Urothelium cell line (cell line): ENCODE results near the gene LMBRD2.
A peak's percentile ranks its signal among the peaks of the same experiment; 100 is the strongest.
"Not testable (repeated sequence)": the region's sequence is repeated elsewhere in the genome, so short reads cannot be mapped to it uniquely, and the experiment has no call there.

Experiments
- DNase-seq: peaks from one replicate; pipeline ENCODE4 v3.0.0; 2011; ENCODE audit warnings: low spot score, mixed read lengths
- FAIRE-seq: peaks from 2 replicates; lab custom pipeline; 2011; peaks lifted over from hg19 to GRCh38; lab: Jason Lieb, UNC

LMBRD2 gene

DNA sequence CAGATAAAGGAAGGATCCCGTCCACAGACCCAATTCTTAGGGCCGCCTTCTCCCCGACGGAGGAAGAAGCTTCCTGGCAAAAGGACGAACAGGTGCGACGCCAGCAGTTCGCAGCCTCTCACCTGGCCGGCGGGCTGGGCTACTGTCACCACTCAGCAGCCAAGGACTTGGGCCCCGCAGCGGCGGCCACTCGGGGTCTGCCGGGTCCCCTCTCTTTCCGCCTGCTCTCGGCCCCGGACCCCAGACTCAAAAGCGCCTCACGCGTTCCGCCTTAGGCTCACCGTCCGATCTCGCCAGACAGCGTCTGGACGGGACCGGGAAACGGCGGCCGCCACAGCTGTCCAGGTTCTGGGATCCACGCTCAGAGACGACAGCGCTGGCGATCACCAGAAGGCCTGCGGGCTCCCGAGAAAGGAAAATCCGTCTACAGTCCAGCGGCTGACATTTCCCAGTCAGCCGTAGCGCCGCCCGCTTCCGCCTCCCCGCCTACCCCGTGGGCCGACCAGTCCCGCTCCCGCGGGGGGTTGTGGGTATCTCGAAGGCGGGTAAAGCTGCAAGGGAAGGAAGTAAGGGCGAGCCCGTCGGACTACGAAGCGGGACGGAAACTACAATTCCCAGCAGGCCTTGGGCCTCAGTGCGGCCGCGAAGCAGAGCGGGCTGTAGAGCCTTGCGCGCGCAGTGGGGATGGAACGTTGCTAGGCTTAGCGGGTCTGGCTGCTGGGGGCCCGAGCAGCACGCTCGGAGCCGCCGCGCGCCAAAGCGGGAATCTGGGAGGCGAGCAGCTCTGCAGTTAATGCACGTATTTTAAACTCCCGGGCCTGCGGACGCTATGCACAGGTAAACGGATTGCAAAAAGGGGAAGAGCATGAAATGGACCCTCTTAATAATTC lies at the start of gene LMBRD2, which contains the start of gene SKP2:
Gene LMBRD2, minus strand, starts transcription at position 454 of the 890 bp plus-strand sequence. CDS start 8,538 bp downstream, outside the sequence.
Gene SKP2, plus strand, starts transcription at position 678 of the 890 bp plus-strand sequence. Its CDS starts 152 bp downstream, at position 830.
- DNase-seq: peak; percentile 99
- FAIRE-seq: peak; percentile 97

DNA sequence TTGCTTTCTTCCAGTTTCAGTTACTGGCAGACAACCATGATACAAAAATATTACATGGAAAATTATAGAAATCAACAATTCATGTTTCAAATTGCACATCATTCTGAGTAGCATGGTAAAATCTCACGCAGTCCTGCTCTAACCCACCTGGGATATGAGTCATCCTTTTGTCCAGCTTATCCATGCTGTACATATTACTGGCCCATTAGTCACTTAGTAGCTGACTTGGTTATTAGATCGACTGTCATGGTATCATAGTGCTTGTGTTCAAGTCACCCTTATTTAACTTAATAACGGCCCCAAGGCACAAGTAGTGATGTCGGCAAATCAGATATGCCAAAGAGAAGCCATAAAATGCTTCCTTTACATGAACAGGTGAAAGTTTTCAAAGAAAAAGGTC lies 48.8 kb upstream of the LMBRD2 start:
- DNase-seq: peak; percentile 6

DNA sequence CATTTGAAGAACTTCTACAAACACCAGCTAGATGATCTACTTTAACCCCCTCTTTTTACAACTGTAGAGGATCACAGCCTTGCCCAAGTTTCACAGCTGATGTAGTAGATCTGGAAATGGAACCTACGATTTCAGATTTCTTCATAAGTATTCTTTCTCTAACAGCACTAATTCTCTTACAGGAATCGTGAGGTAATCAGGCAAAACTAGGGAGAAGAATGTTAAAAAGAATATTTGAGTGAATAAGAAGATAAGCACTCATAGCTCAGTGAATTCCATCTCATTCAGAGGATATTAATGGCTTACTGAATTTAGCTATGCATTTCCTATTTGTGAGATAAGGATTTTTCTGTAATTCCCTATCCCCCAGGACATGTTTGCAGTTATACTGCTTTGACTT lies 47.9 kb upstream of the LMBRD2 start:
- DNase-seq (no peak), FAIRE-seq (no peak)

More for the DNA sequence above, 48.8 kb upstream of the LMBRD2 start:
- FAIRE-seq: peak; percentile 56

DNA sequence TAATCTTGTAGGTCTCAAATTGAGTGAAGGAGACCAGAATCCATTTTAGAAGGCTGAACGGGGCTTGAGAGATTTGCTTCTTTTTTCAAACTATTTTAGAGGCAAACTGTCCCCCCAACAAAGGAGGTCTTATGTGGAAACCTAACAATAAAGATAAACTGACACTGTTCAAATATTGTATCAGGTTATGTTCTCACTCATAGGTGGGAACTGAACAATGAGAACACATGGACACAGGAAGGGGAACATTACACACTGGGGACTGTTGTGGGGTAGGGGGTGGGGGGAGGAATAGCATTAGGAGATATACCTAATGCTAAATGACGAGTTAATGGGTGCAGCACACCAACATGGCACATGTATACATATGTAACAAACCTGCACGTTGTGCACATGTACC lies 47.1 kb upstream of the LMBRD2 start:
- DNase-seq: not testable (repeated sequence)

DNA sequence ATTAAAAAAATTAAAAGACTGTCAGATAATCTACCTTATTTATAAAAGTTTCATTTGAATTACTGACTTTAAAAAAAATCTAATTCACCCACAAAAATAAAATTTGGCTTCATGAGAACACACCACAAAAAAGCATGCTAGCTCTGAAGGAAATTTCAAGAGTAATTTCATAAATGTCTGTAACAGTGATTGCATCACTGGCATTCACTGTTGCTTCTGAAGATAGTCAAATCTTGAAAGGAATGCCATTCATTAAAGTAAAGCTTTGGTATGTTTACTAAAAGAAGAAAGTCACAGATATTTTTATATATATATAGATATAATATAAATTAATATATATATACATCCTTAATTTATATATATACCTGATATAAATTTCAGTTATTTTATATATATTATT lies 46.6 kb upstream of the LMBRD2 start:
- FAIRE-seq (no peak), DNase-seq (no peak)

More for the DNA sequence above, 47.1 kb upstream of the LMBRD2 start:
- not testable (repeated sequence) for FAIRE-seq

DNA sequence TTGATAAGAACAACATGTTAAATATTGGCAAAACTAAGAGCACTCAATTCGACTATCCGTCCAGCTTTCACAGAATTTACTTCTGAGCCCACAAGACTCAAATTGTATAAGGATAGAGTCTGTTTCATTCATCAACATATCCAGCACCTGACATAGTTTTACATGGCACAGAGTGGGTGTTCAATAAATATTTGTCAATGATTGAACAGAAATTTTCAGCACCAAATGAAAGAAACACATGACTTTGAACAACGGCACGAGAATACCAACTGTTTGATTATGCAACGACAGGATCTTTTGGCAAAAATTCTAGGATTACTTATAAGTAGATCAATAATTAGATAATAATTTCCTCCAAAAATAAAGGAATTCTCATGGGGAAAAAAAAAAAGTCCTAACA lies 42.1 kb upstream of the LMBRD2 start:
- FAIRE-seq (no peak), DNase-seq (no peak)

DNA sequence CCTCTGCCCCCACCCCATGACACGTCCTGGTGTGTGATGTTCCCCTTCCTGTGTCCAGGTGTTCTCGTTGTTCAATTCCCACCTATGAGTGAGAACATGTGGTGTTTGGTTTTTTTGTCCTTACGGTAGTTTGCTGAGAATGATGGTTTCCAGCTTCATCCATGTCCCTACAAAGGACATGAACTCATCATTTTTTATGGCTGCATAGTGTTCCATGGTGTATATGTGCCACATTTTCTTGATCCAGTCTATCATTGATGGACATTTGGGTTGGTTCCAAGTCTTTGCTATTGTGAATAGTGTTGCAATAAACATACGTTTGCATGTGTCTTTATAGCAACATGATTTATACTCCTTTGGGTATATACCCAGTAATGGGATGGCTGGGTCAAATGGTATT lies 32.7 kb upstream of the LMBRD2 start:
- not testable (repeated sequence) for FAIRE-seq, DNase-seq

DNA sequence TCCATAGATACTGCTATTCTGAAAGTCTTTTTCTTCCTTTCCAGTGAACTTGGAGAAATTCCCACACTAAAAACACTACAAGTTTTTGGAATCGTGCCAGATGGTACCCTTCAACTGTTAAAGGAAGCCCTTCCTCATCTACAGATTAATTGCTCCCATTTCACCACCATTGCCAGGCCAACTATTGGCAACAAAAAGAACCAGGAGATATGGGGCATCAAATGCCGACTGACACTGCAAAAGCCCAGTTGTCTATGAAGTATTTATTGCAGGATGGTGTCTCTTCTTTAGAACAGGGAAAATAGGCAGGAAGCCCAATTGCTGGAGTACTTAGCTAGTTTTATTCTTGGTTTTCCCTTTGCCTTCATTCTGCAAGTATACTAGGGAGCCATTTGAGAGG lies 30.1 kb upstream of the LMBRD2 start:
- DNase-seq (no peak), FAIRE-seq (no peak)

DNA sequence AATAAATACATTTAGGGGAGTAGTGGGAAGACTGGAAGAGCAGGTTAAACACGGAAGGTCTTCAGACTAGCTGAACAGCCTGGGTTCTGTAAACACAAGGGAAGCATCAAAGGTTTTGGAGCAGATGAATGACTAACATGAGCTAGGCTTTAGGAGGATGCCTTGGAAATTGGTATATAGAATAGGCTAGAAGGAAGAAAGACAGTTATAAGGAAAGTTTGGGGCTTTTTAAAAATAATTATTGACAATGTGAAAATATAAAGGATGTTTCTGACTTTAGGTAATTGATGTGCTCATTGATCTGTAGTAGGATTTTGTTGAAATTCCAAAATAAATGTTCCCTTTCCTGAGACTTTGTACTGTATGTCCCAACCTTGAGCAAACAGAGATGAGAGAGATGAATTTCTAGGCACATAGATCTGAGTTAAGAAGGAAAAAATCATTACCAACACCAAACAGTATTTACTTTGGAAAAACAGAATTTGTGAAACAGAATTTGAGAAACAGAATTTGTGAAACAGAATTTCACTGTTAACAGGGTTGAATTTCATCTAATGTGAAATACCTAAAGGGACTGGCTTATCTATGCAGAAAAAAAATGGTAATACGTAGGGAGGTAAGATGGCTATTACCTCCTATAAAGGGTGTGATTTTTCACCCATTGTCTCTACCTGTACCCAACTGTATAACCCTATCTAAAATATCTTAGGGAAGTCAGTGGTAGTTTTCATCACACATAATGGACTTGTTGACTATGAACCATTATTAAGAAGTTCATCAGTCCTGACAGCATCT lies 29.1 kb upstream of the LMBRD2 start:
- no peak for DNase-seq
- FAIRE-seq: no peak

DNA sequence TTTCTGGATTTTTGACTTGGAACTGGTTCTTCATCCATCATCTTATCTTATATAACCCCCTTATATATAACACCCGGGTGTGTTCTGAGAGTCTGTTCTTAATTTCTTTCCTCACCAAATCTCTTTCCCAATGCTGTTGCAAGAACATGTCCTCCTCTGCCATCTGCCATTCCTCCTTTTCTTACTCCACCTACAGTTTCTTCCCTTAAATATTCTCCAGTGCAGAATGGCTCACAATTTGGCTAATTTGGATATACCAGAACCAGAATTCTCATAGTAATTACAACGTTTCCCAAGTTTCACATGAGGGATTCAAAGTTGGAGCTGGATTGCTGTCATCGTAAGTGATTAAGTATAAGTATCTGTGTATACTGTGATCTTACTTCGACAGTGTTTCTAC lies 28.3 kb upstream of the LMBRD2 start:
- no peak for FAIRE-seq
- DNase-seq: no peak

DNA sequence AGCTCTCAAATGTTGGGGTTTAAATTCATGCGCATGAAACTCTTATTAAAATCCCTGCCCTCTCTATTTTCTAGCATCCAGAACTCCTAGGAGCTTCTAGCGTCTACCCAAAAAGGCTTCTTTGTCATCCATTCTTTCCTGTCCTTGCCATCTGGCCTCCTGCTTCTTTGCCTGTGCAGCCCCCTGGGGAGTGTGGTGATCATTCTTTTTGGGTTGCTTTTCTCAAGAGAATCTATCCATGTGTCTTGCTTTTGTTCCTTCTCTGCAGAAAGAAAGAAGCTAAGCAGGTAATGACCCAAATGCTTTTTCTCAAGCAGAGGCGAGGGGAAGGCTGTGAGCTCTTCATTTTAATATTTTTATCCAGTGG lies 26.8 kb upstream of the LMBRD2 start:
- DNase-seq (no peak), FAIRE-seq (no peak)

DNA sequence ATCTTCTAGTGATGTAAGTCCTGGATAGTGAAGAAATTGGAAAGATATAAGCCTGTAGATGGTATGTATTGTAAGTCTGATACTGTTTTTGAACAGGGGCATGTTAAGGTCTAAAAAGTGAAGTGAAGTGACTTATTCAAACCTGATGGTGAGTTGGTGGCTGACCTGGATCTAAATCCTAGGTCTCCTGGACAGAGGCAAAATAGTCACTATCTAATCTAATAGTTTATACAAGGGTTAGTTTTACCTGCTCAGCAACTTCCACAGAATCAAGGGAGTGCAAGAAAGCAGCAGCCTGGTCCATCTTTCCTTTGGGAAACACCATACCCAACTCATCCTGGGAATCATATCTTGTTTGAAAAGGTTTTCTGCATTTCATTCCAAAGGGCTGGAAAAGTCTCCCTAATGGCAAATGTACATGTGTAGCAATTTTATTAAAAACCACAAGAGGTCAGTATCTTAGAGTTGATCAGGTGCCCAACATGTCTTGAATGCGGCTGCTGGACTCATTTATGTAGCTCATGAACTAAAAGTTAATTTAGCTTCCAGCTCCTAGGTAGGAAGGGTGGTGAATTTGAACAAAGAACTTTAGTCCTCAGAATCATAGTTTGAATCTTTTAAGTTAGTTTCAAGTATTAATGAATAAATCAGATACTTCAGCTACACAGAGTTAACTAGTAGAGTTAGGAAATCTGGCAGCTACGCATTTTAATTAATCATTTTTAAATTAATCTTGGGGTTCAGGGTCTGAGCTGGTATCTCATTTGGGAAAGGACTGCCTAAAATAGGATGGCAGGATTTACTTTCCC lies 26.2 kb upstream of the LMBRD2 start:
- no peak for FAIRE-seq
- DNase-seq: peak; percentile 46

DNA sequence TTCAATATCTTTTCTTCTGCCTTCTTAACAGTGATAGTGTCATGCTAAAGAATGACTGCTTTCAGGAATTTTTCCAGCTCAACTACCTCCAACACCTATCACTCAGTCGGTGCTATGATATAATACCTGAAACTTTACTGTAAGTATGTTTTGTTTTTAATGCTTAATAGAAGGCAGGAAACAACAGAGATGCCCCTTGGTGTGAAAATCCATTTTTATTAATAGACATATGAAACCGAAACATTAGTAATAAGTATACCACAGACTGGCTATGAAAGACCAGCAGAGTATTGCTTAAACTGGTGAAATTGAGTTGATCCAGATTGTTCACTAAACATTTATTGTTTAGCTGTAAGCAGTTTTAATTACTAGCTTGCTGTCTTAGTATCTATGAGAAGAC lies 25.5 kb upstream of the LMBRD2 start:
- DNase-seq (no peak), FAIRE-seq (no peak)

DNA sequence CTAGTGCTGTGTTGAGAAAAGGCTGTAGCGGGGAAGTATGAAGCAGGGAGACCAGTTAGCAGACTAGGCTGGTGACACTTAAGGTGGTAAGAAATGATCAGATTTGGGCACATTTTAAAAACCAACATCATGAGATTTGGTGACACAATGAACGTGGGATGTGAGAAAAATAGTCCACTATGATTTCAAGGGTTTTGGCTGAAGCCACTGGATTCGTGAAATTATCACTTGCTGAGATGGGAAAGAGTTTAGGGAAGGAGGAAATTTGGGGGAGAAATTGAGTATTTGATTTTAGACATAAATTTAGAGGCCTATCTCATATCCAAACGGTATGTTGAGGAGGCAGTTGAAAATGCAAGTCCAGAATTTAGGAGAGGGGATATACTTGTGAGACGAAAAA lies 23.4 kb upstream of the LMBRD2 start:
- no peak for FAIRE-seq
- DNase-seq: no peak

DNA sequence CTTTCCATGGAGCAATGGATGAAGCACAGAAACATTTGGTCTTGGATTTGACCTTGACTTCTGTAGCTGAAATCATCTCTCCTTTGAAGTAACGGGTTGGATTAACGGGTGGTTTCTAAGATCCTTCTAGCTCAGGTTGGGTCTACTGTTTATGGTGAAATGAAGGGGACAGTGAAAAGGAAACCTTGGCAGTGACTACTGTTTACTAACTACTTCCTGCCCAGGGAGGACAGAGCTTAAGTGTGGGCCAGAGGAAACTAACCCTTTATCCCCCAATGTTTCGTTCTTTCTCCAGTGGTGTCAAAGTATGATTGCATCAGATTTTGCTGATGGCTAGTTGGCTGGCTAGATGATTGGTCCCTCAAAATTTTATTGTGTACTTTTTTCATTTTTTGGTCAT lies 22.4 kb upstream of the LMBRD2 start:
- FAIRE-seq (no peak), DNase-seq (no peak)

DNA sequence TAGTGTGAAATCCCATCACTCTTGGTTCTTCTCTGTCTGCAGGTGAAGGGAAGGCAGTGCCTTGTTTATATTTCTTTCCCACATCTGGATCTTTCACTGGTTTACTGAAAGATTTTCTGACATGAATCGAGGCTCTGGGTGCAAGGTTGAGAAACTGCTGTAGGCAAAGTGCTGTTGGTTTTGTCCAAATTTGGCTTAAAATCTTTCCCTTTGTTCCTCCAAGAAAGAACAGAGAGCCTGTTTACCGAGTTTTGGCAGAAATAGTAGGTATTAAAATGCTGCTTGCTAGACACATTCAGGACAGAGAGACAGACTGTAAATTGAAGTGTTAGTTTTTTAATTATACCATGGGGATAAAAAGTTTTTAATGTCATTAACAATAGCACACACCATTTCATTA lies 21.7 kb upstream of the LMBRD2 start:
- DNase-seq: no peak
- no peak for FAIRE-seq

DNA sequence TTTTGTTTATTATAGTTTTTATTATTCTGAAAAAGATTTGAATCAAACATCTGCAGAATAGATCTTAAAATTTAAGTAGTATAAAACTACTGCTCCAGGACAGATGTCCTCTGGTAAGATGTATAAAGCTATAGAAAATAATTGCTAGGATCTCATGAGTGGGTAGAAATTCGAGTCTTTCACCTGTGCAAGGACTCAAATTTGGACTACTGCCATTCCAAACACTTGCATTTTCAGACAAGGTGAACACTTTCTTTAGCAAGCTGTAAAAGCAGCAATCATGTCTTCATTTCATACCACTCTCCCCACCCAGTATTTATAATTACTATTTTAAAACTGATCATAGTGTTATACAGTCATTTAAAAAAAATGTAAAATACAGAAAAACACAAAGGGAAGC lies 20.9 kb upstream of the LMBRD2 start:
- DNase-seq (no peak), FAIRE-seq (no peak)

DNA sequence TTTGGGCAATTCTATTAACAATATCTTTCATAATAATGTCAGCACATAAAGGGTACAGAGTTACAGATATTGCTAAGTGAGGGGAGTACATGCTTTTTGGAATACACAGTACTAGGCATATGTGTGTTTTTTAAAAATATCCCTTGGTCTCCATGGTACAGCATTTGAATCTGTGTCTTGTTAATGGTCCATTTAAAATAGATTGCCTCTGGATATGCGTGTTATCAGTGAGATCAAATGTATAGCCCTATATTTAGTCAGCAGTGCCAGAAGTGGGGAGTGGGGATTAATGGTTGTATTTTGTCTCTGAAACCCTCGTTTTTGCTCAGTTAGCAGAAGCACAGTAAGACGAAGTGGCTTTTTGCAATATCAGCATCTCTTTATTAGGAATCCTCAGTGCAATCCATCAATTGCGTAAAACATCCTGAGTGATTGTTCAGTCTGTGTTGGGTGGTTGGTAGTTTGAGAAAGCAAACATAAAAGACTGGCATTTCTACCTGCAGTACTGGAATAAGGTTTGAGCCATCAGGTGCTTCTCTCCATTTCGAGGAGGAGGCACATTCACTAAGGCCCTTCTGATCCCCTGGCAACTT lies 19.2 kb upstream of the LMBRD2 start:
- FAIRE-seq: no peak
- no peak for DNase-seq

DNA sequence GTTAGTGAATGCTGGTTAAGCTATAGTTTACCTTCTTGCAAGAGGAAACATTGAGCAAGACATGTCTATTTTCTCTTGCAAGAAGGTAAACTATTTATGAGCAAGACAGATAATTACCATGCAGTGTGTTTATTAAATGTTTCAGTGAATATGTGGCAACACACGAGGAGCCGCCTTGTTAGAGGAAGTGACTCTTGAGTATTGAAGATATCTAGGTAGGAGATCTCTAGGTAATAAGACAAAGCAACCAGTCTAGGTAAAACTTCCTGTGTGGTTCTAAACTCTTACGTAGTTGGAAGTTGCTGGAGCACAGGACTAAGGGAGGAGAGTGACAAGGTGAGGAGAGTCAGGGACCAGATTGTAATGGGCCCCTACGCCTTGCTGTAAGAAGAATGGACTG lies 17.1 kb upstream of the LMBRD2 start:
- DNase-seq: no peak
- FAIRE-seq: no peak

DNA sequence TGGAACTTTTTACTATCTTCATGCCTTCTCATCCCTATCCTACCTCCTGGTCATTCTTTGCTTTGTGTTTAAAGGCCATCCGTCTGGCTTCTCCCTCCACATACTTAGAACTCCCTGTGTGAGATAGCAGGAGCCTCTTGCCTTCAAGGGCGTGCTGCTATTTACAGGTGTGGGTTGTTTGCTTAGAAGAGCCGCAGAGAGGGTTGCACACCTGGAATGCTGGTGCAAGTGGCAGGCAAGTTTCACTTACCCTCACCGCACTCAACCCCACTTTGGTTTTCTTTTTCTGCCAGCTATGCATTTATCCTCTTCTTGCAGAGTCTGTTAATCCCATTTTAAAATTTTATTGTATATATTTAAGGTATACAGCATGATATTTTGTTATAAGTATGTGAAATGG lies 12.8 kb upstream of the LMBRD2 start:
- FAIRE-seq: no peak
- no peak for DNase-seq
